PFSK-1 (cell line): Measurements from ENCODE around the gene SNX9.

ENCODE experiments used
- REST ChIP-seq, 2 experiments: IDR thresholded peaks; 2 replicates each; pipeline versions ENCODE4 v1.6.1 to v1.8.0; 2011 to 2012; ENCODE audit warnings: low read depth in 2 of 2, low read length in 2 of 2, control low read depth in 1 of 2, inconsistent platforms in 1 of 2, mild to moderate bottlenecking in 1 of 2, moderate library complexity in 1 of 2; ENCODE audit not compliant: insufficient read depth in 1 of 2
- TAF1 ChIP-seq: IDR thresholded peaks from 2 replicates; pipeline ENCODE4 v1.6.1; 2012; ENCODE audit warnings: low read length, control low read depth, borderline replicate concordance; ENCODE audit not compliant: insufficient read depth

- TF ChIP-seq REST (IDR thresholded peaks at IDR 0.05; ENCODE audit: insufficient read depth in 1 of 2, low read depth in 2 of 2, low read length in 2 of 2) (no peak), TAF1 (no peak)
Measured at GRCh38 chr6:157976345-157977175, 153.5 kb downstream of the SNX9 start.
